Measurements from ENCODE around the gene COL1A1. TPM values are rescaled to one million over a fixed set of nuclear protein-coding genes. Genes with fewer than 3 reads are reported as not detected.

COL1A1 gene
- total RNA-seq, 6 donors from 2014 or later, result 15.4 to 555 (median 117) TPM

DNA sequence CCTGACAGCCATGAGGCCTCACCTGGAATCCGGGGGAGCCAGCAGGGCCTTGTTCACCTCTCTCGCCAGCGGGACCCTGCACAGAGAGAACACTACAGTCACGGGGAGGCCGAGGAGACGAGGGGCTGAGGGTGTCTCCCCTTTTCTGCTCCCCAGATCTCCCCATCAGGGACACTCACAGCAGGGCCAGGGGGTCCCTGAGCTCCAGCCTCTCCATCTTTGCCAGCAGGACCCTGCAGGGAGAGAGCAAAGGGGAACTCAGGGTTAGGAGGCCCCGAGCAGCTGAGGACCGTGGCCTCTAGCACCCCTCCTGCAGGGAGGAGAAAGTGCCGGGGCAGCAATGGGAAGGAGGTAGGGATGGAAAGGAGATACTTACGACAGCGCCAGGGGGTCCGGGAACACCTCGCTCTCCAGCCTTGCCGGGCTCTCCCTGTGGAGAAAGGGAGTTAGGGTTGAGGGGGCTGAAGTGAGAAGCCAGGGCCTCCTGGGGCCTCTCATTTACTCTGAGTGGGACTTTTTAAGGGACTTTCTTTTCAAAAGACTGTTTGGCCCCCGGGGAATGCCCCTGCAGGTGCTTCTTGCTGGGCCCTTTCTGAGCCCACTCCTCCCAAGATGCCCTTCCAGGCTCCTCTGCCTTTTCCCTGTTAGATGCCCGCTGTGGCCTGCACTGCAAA lies 8.7 kb downstream of the COL1A1 start:
- 87 to 93% methylated on average over 16 of the region's 16 CpGs for WGBS, 2 donors

GRCh38 chr17:50192144-50192617 lies 9.2 kb downstream of the COL1A1 start:
- H3K27ac ChIP-seq, result no peak overlapping the region
- DNase-seq, result no peak
- WGBS, 2 donors, result 84 to 87% methylated on average over 4 of the region's 4 CpGs
- H3K27me3 ChIP-seq, result no peaks in the 10 kb centered on the region
- TF ChIP-seq EP300 (IDR thresholded peaks at IDR 0.05), result no peak
- no peaks in the 10 kb centered on the region for H3K9me3 ChIP-seq
- H3K36me3 ChIP-seq, result peaks cover 2 to 87% (median 42%) of the 10 kb centered on the region in 4 donors
- no peak for ATAC-seq (ENCODE audit: low FRiP score in 2 of 2)
- H3K4me3 ChIP-seq, result no peak overlapping the region
- H3K4me1 ChIP-seq, result no peaks in the 10 kb centered on the region

More for the DNA sequence above, 8.7 kb downstream of the COL1A1 start:
- Histone ChIP-seq H3K4me1 (no peaks in the 10 kb centered on the region), H3K36me3 (peaks cover 2 to 84% (median 39%) of the 10 kb centered on the region in 4 donors), H3K9me3 (no peaks in the 10 kb centered on the region), H3K27ac (no peak overlapping the region), H3K27me3 (no peaks in the 10 kb centered on the region), H3K4me3 (no peak overlapping the region)
- TF ChIP-seq POLR2A (IDR thresholded peaks at IDR 0.05) (no peak), POLR2AphosphoS5 (IDR thresholded peaks at IDR 0.05) (no peak), EP300 (IDR thresholded peaks at IDR 0.05) (no peak)
- TF ChIP-seq, protein P1, sequence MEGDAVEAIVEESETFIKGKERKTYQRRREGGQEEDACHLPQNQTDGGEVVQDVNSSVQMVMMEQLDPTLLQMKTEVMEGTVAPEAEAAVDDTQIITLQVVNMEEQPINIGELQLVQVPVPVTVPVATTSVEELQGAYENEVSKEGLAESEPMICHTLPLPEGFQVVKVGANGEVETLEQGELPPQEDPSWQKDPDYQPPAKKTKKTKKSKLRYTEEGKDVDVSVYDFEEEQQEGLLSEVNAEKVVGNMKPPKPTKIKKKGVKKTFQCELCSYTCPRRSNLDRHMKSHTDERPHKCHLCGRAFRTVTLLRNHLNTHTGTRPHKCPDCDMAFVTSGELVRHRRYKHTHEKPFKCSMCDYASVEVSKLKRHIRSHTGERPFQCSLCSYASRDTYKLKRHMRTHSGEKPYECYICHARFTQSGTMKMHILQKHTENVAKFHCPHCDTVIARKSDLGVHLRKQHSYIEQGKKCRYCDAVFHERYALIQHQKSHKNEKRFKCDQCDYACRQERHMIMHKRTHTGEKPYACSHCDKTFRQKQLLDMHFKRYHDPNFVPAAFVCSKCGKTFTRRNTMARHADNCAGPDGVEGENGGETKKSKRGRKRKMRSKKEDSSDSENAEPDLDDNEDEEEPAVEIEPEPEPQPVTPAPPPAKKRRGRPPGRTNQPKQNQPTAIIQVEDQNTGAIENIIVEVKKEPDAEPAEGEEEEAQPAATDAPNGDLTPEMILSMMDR (IDR thresholded peaks at IDR 0.05), result no peak
- ATAC-seq (ENCODE audit: low FRiP score in 2 of 2), result no peak
- no peak for DNase-seq

DNA sequence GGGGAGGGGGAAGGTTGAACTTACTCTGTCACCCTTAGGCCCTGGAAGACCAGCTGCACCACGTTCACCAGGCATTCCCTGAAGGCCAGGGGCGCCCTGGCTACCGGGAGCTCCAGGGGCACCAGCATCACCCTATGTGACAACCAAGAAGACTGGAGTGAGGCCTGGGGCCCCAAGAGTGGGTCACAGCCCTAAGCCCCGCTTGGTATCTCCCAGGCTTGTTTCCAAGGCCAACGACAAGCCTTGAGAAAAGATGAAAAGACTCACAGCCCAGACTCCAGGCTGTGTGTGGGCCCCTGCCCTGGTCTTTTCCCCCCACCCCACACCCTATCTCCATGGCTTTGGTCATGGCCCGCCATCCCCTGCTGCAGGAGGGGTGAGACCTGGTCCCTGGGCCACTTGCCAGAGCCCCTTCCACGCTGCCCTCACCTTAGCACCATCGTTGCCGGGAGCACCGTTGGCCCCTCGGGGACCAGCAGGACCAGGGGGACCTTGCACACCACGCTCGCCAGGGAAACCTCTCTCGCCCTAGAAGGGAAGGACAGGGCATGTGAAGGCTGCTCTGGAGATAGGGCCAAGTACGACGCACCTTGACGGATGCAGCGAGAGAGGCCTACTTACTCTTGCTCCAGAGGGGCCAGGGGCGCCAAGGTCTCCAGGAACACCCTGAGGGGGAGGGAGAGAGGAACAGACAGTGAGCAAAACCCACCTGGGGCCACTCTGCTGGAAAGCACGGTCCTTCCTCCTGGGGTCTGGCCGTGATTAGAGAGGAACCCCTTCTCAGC lies 9.9 kb downstream of the COL1A1 start:
- TF ChIP-seq POLR2AphosphoS5 (IDR thresholded peaks at IDR 0.05), result no peak
- TF ChIP-seq EP300 (IDR thresholded peaks at IDR 0.05), result no peak
- TF ChIP-seq POLR2A (IDR thresholded peaks at IDR 0.05), result no peak
- TF ChIP-seq, protein P1 (IDR thresholded peaks at IDR 0.05), result no peak
- WGBS, 2 donors, result 79 to 85% methylated on average over 15 to 21 of the region's 21 CpGs
- no peak overlapping the region for H3K4me3 ChIP-seq
- peaks cover 2 to 86% (median 44%) of the 10 kb centered on the region in 4 donors for H3K36me3 ChIP-seq
- no peak overlapping the region for H3K27ac ChIP-seq
- no peaks in the 10 kb centered on the region for H3K9me3 ChIP-seq
- H3K27me3 ChIP-seq, result no peaks in the 10 kb centered on the region
- no peak for ATAC-seq (ENCODE audit: low FRiP score in 2 of 2)
- DNase-seq, result peak in 1 of 2 donors; percentile 45
- H3K4me1 ChIP-seq, result no peaks in the 10 kb centered on the region

DNA sequence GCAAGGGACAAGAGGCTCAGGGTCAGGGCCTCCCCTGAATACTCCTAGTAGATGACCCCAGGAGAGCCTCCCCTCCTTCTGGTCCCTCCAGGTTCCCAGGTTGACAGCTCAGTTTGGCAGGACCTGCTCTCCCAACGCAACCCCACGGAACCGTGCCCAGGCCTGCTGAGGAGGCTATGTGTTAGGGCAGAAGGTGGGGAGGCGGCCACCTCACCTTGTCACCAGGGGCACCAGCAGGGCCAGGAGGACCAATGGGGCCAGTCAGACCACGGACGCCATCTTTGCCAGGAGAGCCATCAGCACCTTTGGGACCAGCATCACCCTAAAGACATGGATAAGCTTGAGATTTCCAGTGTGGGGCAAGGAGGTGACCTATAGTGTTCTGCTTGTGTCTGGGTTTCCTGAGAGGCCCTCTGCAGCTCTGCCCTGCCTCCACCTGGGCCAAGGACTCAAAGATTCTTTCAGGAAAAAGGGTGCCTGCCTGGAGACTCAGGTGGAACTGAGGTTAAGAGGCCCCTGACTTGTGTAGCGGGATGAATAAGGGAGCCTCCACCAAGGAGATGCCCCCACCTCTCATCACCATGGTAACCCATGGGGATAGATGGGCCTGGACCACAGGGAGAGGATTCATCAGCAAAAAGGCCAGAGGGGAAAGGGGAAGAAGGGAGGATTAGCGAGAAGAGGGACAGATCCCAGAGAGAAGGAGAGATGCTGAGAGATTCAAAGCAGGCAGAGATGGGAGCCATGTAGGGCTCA lies 10.7 kb downstream of the COL1A1 start:
- Histone ChIP-seq H3K9me3 (no peaks in the 10 kb centered on the region), H3K36me3 (peaks cover 2 to 86% (median 45%) of the 10 kb centered on the region in 4 donors), H3K27me3 (no peaks in the 10 kb centered on the region), H3K27ac (no peak overlapping the region), H3K4me3 (no peak overlapping the region), H3K4me1 (no peaks in the 10 kb centered on the region)
- WGBS, 2 donors, result 82 to 88% methylated on average over 4 to 5 of the region's 8 CpGs
- ATAC-seq (ENCODE audit: low FRiP score in 2 of 2) (no peak), DNase-seq (peak in 1 of 2 donors; percentile 54)
- TF ChIP-seq POLR2A (IDR thresholded peaks at IDR 0.05) (no peak), POLR2AphosphoS5 (IDR thresholded peaks at IDR 0.05) (no peak), EP300 (IDR thresholded peaks at IDR 0.05) (no peak)
- TF ChIP-seq, protein P1 (IDR thresholded peaks at IDR 0.05), result no peak

- no peak for DNase-seq
- no peak overlapping the region for H3K27ac ChIP-seq
- no peak for ATAC-seq (ENCODE audit: low FRiP score in 2 of 2)
Observed at GRCh38 chr17:50190293-50190602, 11.2 kb downstream of the COL1A1 start.

More at GRCh38 chr17:50190293-50190602, 11.2 kb downstream of the COL1A1 start:
- Histone ChIP-seq H3K4me3 (no peak overlapping the region), H3K4me1 (no peaks in the 10 kb centered on the region), H3K27me3 (no peaks in the 10 kb centered on the region), H3K9me3 (no peaks in the 10 kb centered on the region), H3K36me3 (peaks cover 2 to 84% (median 44%) of the 10 kb centered on the region in 4 donors)
- 88 to 92% methylated on average over 6 to 7 of the region's 8 CpGs for WGBS, 2 donors
- TF ChIP-seq EP300 (IDR thresholded peaks at IDR 0.05), result no peak
- TF ChIP-seq, protein P1 (IDR thresholded peaks at IDR 0.05), result no peak
- TF ChIP-seq POLR2A (IDR thresholded peaks at IDR 0.05), result no peak
- TF ChIP-seq POLR2AphosphoS5 (IDR thresholded peaks at IDR 0.05), result no peak
